ENCODE data around the gene AMBP.

GRCh38 chr9:114124138-114124537 lies 46.0 kb upstream of the AMBP start:
- TF ChIP-seq CTCF (IDR thresholded peaks at IDR 0.05) (no peak), POLR2A (IDR thresholded peaks at IDR 0.05) (no peak)

Data from right lobe of liver (tissue), 4 donors.